Hair follicle dermal papilla cell (primary cell): ENCODE measurements around the gene HKDC1. TPM values are rescaled to one million over a fixed set of nuclear protein-coding genes. Genes with fewer than 3 reads are reported as not detected.

Experiments used
- total RNA-seq: library from RNA; depleted of rRNA; stranded (reverse); fragments of >200 nt; gene quantifications from 2 replicates; pipeline ENCODE4 v1.2.3, GENCODE V29; 2012

HKDC1 gene
- 0.16 and 0.24 TPM in 2 replicates for total RNA-seq

GRCh38 chr10:69220041-69220451 is at the start of gene HKDC1:
HKDC1 (plus strand) TSS chr10:69220332; CDS start chr10:69220436, 104 bp downstream.

GRCh38 chr10:69179743-69180524 is 40.2 kb upstream of the HKDC1 start, which contains the start of gene SUPV3L1:
SUPV3L1 (plus strand) TSS chr10:69180234; CDS start chr10:69180292, 58 bp downstream.

GRCh38 chr10:69278446-69278963 is 58.4 kb downstream of the HKDC1 start, which contains the start of gene HK1:
HK1 (plus strand) TSS chr10:69278496.

Other genes starting within 250 kb of the HKDC1 start
- gene KIFBP, start 231.5 kb upstream of the HKDC1 start, total RNA-seq, result 41.4 and 45.9 TPM in 2 replicates
- 132 and 137 TPM in 2 replicates for gene SRGN, start 132.2 kb upstream of the HKDC1 start, total RNA-seq
- gene VPS26A, start 96.2 kb upstream of the HKDC1 start, total RNA-seq, result 24.8 and 32.0 TPM in 2 replicates
- 24.5 and 27.4 TPM in 2 replicates for gene SUPV3L1, start 40.1 kb upstream of the HKDC1 start, total RNA-seq
- gene HK1, start 58.2 kb downstream of the HKDC1 start, total RNA-seq, result 141 and 167 TPM in 2 replicates
- gene TACR2, start 196.6 kb downstream of the HKDC1 start, total RNA-seq, result 0.12 and 0.32 TPM in 2 replicates
- gene TSPAN15, start 231.1 kb downstream of the HKDC1 start, total RNA-seq, result 1.3 TPM in 2 replicates